Measurements from ENCODE around the gene PLK3. TPM values are rescaled to one million over a fixed set of nuclear protein-coding genes. Genes with fewer than 3 reads are reported as not detected.

PLK3 gene
- total RNA-seq, 1 donor from 2014 or later, result 10.8 TPM

Small RNAs within 50 kb of the gene (small RNA-seq; reads per million reads assigned to genes)
- gene AL136380.1 (ENCODE audit: low replicate concordance) (not detected), gene SNORD38A (ENCODE audit: low replicate concordance) (47.7 reads per million, percentile 96 among the genes with 10 or more reads in this experiment), gene SNORD38B (ENCODE audit: low replicate concordance) (not detected), gene SNORD46 (ENCODE audit: low replicate concordance) (1,686 reads per million, percentile 99 among the genes with 10 or more reads in this experiment), gene SNORD55 (ENCODE audit: low replicate concordance) (not detected)

Other genes with a start within 250 kb of the PLK3 start
- gene TMEM53, start 125.9 kb upstream of the PLK3 start, total RNA-seq, result 2.6 TPM
- 1.6 TPM for gene ARMH1, start 125.7 kb upstream of the PLK3 start, total RNA-seq
- gene RNU5D-1, start 69.2 kb upstream of the PLK3 start, total RNA-seq, result not detected
- 12.5 TPM for gene KIF2C, start 60.5 kb upstream of the PLK3 start, total RNA-seq
- 2,206 TPM for gene RPS8, start 24.8 kb upstream of the PLK3 start, total RNA-seq
- gene BEST4, start 12.2 kb upstream of the PLK3 start, total RNA-seq, result 0.21 TPM
- gene DYNLT4, start 7.0 kb downstream of the PLK3 start, total RNA-seq, result not detected
- gene BTBD19, start 8.1 kb downstream of the PLK3 start, total RNA-seq, result 5.0 TPM
- gene PTCH2, start 42.9 kb downstream of the PLK3 start, total RNA-seq, result 4.9 TPM
- gene EIF2B3, start 186.2 kb downstream of the PLK3 start, total RNA-seq, result 31.5 TPM
- gene HECTD3, start 210.9 kb downstream of the PLK3 start, total RNA-seq, result 19.6 TPM
- 62.3 TPM for gene UROD, start 211.9 kb downstream of the PLK3 start, total RNA-seq

All from tongue (tissue), 2 donors.